GM19240 (cell line): ENCODE measurements around the gene CHD2.
"Not testable (repeated sequence)": the region's sequence is repeated elsewhere in the genome, so short reads cannot be mapped to it uniquely, and the experiment has no call there.

Experiments used
- DNase-seq: peaks from one replicate; pipeline ENCODE4 v3.0.0; 2011; ENCODE audit warnings: low spot score; ENCODE audit not compliant: insufficient read length

CHD2 gene

GRCh38 chr15:93047621-93048425 lies 147.7 kb downstream of the CHD2 start:
- no peak for DNase-seq

GRCh38 chr15:93048426-93048721 lies 148.2 kb downstream of the CHD2 start:
- no peak for DNase-seq

GRCh38 chr15:93048759-93049161 lies 148.6 kb downstream of the CHD2 start:
- no peak for DNase-seq

DNA sequence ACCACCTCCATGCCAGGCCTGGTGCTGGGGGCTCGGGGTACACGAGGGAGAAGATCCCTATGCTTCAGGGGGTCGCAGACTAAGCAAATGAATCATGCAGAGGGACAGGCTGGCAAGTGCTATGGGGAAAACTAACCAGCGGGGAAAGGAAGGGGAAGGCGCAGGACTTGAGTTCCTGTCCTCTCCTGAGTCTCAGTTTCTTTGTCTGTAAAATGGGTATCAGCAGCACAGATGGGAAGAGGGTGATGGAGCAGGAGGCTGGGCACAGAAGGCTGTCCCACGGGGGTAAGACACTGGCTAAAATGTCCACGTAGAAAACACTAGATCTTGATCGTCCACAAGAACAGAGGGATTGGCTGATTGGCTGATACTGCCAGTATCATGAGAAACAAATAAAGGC lies 149.1 kb downstream of the CHD2 start:
- no peak for DNase-seq

DNA sequence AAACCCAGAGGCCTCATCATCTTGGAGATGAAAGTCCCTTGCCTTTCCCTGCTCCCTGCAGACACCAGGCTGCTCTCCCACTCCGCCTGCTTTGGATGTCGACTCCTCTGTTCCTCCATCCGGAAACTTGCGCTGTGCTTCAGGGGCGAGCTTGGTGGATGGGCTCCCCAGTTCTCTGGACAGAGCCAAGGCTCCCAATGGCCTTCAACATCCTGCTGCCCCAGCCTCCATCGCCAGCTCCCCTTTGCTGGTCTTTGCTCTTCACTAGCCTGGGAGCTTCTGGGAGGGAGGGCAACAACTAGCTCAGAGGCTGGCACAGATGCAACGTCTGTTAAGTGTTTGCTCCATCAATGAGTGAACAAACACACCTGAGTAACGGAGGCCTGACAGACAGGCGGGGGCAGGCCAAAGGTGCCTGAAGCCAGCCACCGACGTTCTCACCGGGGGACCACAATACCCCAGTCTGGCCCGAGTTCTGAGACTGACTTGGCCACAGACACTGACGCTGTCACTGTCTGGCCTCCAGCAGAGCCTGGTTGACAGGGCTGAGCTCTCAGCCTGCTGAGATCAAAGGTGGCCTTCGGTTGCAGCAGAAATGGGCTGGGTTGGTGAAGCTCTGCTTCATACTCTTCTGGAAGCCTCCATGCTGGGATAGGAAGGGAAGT lies 149.9 kb downstream of the CHD2 start:
- DNase-seq, result no peak

- no peak for DNase-seq
Observed at GRCh38 chr15:93050648-93051047, 150.5 kb downstream of the CHD2 start.

DNA sequence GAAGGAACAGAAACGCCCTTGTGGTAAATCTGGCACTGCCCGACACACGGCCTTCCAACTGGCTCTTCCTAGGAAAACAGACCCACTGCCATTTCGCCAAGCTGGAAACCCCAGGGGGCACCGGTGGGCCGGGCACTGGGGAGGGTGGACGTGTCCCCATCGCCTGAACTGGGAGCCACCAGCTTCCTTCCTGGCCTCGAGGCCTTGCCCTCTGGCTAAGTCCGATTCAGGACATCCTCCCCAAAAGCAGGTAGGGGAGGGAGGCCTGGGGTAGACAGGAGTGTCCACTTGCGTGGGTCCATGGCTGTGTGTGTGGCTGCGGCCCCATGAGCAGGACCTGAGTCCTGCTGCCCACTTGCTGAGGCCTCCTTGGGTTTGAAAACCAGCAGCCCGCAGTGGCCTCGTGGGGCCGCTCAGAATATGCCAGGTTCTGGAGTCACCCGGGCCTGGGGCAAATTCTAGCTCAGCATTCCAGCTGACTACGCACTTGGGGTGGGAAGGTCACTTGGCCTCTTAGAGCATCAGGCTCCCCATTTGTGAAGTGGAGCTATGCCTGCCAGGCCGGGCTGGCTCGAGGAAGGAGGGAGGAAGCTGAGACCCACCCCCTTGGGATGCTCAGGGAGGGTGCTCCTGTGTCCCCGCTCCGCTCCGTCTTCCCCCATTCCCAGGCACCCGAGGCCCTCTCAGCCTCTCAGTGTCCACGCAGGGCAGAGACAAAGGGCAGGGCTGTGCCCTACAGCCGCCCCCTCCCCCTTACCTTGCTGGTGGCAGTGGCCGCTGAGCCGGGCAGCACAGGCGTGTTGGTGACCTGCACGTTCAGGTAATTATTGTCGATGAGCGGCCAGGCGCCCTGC lies 151.3 kb downstream of the CHD2 start:
- no peak for DNase-seq

DNA sequence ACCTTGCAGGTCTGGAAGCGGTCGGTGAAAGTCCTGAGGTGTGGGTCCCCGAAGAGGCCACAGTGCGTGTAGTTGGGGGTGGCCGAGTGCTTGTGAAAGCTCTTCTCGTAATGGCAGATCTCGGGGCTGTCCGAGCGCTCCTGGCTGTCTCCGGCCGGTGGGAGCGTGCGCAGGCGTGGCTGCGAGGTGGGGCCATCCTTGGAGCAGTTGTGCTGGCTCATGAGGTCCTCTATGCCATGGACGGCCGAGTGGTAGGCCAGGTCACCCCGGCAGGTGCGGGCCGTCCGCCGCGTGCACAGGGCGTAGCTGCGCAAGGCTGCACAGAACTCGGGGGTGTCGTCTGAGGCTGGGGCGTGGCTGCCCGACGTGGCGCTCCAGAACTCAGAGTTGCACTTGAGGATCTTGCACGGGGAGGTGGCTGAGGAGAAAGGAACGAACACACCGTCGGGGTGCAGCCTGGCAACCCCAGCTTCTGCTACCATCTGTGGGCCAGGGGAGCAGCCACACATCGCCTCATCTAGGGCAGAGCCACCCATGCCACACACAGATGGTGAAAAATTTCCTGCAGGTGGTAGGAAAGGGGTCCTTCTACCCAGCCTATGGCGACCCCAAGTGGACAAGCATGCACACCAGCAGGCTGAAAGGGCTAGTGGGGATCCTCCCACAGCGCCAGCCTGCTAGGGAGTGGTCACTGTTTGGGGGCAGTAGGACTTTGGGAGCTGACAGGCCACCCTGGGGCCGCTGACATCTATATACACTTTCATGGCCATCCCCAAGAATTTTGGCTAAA lies 152.2 kb downstream of the CHD2 start:
- no peak for DNase-seq

DNA sequence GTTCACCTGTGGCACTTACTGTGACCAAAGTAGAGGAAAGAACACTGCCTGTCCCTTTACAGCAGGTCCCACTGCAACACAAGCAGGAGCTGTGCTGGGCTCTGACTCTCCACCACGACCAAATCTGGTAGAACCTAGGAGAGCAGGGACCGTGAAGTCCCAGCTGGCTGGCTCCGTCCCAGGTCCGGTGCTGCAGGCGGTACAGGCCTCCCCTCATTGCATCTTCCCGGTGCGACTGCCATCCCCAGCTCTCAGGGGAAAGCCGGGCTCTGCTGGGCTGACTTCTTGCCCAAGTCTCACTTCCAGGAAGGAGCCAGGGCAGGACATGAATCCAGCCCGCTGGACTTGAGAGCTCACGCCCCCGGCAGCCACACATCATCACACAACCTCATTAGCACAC lies 155.1 kb downstream of the CHD2 start:
- no peak for DNase-seq

GRCh38 chr15:93056836-93057235 lies 156.7 kb downstream of the CHD2 start:
- DNase-seq, result no peak

- no peak for DNase-seq
Observed at GRCh38 chr15:93057618-93058017, 157.5 kb downstream of the CHD2 start.

- no peak for DNase-seq
Observed at GRCh38 chr15:93058128-93058527, 158.0 kb downstream of the CHD2 start.

GRCh38 chr15:93058904-93059427 lies 158.8 kb downstream of the CHD2 start:
- no peak for DNase-seq

GRCh38 chr15:93059442-93059841 lies 159.3 kb downstream of the CHD2 start:
- no peak for DNase-seq

- no peak for DNase-seq
Observed at GRCh38 chr15:93060336-93061248, 160.5 kb downstream of the CHD2 start.

DNA sequence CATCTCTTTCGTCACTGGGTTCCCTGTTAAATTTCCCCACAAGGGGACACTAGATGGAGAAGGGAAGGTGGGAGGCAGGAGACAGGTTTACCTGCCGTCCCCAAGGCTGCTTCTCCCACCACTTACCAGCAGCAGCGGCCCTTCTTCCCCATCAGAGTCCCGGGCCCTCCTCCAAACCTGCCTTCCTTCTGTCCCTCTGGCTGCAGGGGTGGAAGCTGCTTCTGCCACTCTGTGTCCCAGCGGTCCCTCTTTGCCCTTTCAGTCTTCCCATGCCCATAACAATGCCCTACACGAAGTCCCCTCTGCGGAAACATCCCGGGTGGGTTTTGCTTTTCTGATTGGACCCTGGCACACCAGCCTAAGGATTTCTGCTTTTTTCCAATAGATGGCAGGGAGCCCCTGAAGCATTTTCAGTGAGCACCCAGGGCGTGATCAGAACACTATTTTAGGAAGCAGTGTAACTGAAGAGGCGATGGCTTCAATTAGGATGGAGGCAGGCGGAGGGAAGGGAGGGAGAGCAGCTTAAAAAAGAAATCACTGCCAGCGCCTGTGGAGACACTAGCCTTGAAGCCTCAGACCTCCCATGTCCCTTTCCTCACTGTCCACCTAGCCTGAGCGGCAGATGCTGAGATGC lies 162.6 kb downstream of the CHD2 start:
- not testable (repeated sequence) for DNase-seq

DNA sequence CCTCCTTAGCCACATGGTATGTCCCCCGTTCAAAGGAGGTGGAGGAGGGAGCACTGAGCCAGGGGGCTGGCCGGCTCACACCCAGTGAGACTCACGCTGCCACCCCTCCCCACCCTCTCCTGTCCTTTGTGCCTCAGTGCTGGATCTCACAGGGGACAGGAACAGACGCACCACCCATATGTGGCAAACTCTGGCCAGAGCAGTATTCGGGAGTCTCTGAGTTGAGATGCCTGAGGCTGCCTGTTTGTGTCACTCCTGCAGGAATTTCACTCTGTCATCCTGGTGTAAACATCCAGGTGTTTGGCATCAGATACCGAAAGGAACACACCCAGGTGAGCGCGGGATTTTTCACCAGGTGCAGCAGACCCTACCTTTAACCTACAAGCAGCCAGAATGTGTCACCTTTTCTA lies 163.1 kb downstream of the CHD2 start:
- no peak for DNase-seq

DNA sequence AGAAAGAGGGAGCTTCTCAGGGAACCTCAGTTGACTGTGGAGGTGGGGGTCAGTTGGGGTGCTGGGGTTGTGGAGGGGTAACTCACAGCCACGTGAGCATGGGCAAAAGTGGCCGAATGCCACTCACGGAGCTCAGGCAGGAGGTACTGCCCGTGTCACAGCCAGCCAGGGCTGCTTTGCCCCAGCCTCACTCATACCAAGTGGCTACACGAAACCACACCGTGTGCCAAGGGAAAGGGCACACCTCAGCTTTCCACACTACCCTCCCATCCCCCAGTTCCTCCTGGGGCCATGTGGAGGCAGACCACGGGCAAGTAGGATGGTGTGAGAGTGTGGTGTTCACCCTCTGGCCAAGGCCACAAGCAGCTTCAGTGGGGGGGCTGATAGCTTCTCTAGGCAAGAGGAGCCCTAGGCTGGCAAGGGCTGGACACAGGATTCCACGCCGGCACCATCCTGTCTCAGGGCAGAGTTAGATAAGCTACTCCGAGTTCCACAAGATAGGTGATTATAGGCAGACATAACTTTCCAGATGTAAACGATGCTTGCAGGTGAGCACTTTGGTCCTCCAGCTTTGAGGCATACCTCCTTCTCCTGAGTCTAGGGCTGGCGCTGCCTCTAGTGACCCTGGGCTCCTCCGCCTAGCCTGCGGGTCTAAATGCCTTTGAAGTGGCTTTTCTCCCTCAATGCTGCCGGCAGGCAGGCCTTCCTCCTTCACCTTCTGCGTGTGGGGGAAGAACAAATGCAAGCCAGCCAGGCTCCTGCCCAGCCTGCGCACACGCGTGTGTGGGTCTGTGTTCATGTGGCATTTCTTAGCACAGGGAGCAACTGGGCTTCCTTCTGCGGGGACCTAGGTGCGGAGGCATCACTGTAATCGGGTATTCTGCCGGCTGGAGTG lies 163.9 kb downstream of the CHD2 start:
- DNase-seq, result no peak

GRCh38 chr15:93065641-93066045 lies 165.5 kb downstream of the CHD2 start:
- DNase-seq, result no peak
